K562 (cell line): ENCODE data around the gene GIMAP7.

ENCODE experiments used
- CHD1 ChIP-seq: fragments of 200-600 bp; sonication (generic); IDR thresholded peaks from one replicate; pipeline ENCODE4 v1.6.1; 2012; ENCODE audit warnings: mild to moderate bottlenecking, moderate library complexity, low read length, inconsistent platforms
- NONO ChIP-seq, 2 experiments: fragments of 200-400 bp in 1 of 2; fragments of 450-650 bp in 1 of 2; formaldehyde crosslinking in 1 of 2; IDR thresholded peaks; 2 replicates each; pipeline ENCODE4 v1.6.1; 2017; ENCODE audit warnings: low read depth in 2 of 2, mild to moderate bottlenecking in 2 of 2, moderate library complexity in 2 of 2, low read length in 1 of 2
- POLR2AphosphoS2 ChIP-seq: IDR thresholded peaks from 2 replicates; pipeline ENCODE4 v1.6.1; 2012; ENCODE audit warnings: low read length, improper control_type of control experiment
- TF ChIP-seq, protein P1 (sequence below), 2 experiments: fragments of 450-650 bp; formaldehyde crosslinking in 1 of 2; IDR thresholded peaks; 2 replicates each; pipeline versions ENCODE4 v1.4.0 to v1.6.1; 2014 to 2020; ENCODE audit warnings: mild to moderate bottlenecking in 2 of 2, borderline replicate concordance in 1 of 2, low read depth in 1 of 2
- TF ChIP-seq, protein P2 (sequence below), 3 experiments: IDR thresholded peaks in 2 of 3; conservative IDR thresholded peaks in 1 of 3; 2 replicates each; pipeline ENCODE4 v1.5.1; 2011 to 2012; ENCODE audit warnings: low read length in 3 of 3, mild to moderate bottlenecking in 3 of 3, control low read depth in 2 of 3, improper control_type of control experiment in 1 of 3, inconsistent platforms in 1 of 3, low read depth in 1 of 3, mixed read lengths in 1 of 3, moderate library complexity in 1 of 3; ENCODE audit not compliant: insufficient read depth in 2 of 3
- TF ChIP-seq, protein P3 (sequence below): sonication (generic); formaldehyde crosslinking; IDR thresholded peaks from 2 replicates; pipeline ENCODE4 v1.8.0; 2022; ENCODE audit warnings: mild to moderate bottlenecking, missing genetic modification reagents

DNA sequence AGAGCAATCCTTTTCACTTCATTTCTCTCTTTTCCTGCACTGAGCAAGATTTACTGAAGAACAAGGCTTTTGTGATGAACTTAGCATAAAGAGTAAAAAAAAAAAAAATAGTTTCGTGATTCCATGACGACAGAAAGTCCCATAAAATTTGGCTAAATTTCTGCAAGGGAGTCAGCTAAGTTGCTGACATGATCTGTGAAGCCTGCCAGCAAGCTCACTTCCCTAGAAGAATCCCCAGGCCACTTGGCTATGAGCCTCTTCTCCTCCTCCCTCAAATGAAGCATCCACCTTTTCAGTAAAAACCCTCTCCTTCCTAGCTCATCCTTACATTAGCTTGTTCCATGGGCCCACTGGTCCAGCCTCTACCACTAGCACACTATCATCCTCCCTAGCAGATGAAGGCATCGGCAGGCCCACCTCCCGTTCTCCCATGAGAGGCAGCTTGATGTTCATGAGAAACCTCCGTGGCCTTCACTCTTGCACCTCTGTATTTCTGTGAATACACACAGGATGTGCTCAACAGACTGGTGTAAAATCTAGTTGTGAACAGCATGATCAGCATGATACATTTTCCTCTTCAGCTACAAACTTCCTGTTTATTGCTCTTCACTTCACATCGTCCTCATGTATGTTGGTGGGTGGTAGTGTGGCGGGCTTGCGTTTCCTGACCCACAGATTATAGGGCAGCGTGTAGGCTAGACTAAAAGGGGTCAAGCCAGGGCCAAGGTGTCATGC is 33.3 kb upstream of the GIMAP7 start:
- TF ChIP-seq, protein P1, sequence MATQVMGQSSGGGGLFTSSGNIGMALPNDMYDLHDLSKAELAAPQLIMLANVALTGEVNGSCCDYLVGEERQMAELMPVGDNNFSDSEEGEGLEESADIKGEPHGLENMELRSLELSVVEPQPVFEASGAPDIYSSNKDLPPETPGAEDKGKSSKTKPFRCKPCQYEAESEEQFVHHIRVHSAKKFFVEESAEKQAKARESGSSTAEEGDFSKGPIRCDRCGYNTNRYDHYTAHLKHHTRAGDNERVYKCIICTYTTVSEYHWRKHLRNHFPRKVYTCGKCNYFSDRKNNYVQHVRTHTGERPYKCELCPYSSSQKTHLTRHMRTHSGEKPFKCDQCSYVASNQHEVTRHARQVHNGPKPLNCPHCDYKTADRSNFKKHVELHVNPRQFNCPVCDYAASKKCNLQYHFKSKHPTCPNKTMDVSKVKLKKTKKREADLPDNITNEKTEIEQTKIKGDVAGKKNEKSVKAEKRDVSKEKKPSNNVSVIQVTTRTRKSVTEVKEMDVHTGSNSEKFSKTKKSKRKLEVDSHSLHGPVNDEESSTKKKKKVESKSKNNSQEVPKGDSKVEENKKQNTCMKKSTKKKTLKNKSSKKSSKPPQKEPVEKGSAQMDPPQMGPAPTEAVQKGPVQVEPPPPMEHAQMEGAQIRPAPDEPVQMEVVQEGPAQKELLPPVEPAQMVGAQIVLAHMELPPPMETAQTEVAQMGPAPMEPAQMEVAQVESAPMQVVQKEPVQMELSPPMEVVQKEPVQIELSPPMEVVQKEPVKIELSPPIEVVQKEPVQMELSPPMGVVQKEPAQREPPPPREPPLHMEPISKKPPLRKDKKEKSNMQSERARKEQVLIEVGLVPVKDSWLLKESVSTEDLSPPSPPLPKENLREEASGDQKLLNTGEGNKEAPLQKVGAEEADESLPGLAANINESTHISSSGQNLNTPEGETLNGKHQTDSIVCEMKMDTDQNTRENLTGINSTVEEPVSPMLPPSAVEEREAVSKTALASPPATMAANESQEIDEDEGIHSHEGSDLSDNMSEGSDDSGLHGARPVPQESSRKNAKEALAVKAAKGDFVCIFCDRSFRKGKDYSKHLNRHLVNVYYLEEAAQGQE (IDR thresholded peaks at IDR 0.05; ENCODE audit: borderline replicate concordance), result no peak
- TF ChIP-seq, protein P1 (CRISPR knock-in tag; IDR thresholded peaks at IDR 0.05; ENCODE audit: low read depth), result no peak
- TF ChIP-seq, protein P2, sequence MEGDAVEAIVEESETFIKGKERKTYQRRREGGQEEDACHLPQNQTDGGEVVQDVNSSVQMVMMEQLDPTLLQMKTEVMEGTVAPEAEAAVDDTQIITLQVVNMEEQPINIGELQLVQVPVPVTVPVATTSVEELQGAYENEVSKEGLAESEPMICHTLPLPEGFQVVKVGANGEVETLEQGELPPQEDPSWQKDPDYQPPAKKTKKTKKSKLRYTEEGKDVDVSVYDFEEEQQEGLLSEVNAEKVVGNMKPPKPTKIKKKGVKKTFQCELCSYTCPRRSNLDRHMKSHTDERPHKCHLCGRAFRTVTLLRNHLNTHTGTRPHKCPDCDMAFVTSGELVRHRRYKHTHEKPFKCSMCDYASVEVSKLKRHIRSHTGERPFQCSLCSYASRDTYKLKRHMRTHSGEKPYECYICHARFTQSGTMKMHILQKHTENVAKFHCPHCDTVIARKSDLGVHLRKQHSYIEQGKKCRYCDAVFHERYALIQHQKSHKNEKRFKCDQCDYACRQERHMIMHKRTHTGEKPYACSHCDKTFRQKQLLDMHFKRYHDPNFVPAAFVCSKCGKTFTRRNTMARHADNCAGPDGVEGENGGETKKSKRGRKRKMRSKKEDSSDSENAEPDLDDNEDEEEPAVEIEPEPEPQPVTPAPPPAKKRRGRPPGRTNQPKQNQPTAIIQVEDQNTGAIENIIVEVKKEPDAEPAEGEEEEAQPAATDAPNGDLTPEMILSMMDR (IDR thresholded peaks at IDR 0.05 in 2 of 3, conservative IDR thresholded peaks at IDR 0.05 in 1 of 3; ENCODE audit: insufficient read depth in 2 of 3, low read depth in 1 of 3, low read length in 3 of 3), result no peak
- TF ChIP-seq POLR2AphosphoS2 (no peak), NONO (IDR thresholded peaks at IDR 0.05; ENCODE audit: low read depth in 2 of 2, low read length in 1 of 2) (no peak), CHD1 (no peak)
- TF ChIP-seq, protein P3, sequence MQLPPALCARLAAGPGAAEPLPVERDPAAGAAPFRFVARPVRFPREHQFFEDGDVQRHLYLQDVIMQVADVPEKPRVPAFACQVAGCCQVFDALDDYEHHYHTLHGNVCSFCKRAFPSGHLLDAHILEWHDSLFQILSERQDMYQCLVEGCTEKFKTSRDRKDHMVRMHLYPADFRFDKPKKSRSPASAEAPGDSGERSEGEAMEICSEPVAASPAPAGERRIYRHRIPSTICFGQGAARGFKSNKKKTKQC (CRISPR knock-in tag), result no peak
